ENCODE results near the gene ATG5.

Gene ATG5

DNA sequence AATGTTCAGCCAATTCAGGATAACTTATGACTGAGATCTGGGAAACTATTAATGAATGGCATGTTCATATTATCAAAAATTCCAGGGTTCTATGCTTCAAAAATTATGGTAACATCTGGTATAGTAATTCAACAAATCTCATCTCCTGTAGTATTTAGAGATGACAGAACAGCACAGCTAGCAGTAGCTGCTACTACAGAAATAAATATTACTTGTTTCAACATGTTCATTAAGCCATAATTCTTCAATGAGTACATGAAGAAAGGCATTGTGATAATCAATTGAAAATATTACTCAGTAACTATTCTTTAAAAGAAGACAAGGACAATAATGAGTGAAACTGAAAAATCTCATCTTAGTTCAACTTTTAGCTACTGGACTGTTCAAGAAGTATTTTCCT lies 66.8 kb downstream of the ATG5 start:
- TF ChIP-seq REST (IDR thresholded peaks at IDR 0.05; ENCODE audit: insufficient read depth in 1 of 2, low read depth in 2 of 2, low read length in 2 of 2) (no peak), TAF1 (IDR thresholded peaks at IDR 0.05; ENCODE audit: borderline replicate concordance, insufficient read depth, low read length) (no peak), SIN3A (IDR thresholded peaks at IDR 0.05; ENCODE audit: borderline replicate concordance, insufficient read depth, low read length) (no peak), FOXP2 (optimal IDR thresholded peaks at IDR 0.05; ENCODE audit: borderline replicate concordance, extremely low read depth, extremely low read length, insufficient read depth) (no peak), POLR2AphosphoS5 (IDR thresholded peaks at IDR 0.05; ENCODE audit: low read depth, low read length) (no peak)

GRCh38 chr6:106257195-106257594 lies 68.4 kb downstream of the ATG5 start:
- TF ChIP-seq REST (IDR thresholded peaks at IDR 0.05; ENCODE audit: insufficient read depth in 1 of 2, low read depth in 2 of 2, low read length in 2 of 2), result no peak
- TF ChIP-seq POLR2AphosphoS5 (IDR thresholded peaks at IDR 0.05; ENCODE audit: low read depth, low read length), result no peak
- no peak for TF ChIP-seq SIN3A (IDR thresholded peaks at IDR 0.05; ENCODE audit: borderline replicate concordance, insufficient read depth, low read length)
- no peak for TF ChIP-seq TAF1 (IDR thresholded peaks at IDR 0.05; ENCODE audit: borderline replicate concordance, insufficient read depth, low read length)
- no peak for TF ChIP-seq FOXP2 (optimal IDR thresholded peaks at IDR 0.05; ENCODE audit: borderline replicate concordance, extremely low read depth, extremely low read length, insufficient read depth)

DNA sequence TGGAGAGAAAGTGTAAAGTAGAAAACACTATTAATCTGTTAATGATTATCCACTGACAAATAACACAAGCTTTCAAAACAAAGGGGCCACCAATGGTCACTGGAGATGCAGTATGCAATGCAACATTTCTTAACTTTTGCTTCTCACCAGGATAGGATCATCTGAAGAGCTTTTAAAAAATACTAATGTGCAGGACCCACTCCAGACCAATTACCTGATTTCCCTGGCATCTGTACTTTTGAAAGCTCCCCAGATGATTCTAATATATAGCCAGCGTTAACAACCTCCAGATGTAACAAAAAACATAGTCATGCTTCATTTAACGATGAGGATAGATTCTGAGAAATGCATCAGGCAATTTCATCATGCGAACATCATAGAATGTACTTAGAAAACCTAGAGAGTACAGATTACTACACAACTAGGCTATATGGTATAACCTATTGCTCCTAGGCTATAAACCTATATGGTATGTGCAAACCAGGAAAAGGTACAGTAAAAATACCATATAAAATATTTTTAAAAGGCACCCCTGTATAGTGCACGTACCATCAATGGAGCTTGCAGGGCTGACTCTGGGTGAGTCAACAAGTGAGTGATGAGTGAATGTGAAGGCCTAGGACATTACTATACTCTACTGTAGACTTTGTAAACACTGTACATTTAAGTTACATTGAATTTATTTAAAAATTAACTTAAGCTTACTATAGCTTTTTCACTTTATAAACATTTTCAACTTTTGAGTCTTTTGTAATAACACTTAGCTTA lies 69.2 kb downstream of the ATG5 start:
- TF ChIP-seq TAF1 (IDR thresholded peaks at IDR 0.05; ENCODE audit: borderline replicate concordance, insufficient read depth, low read length) (no peak), SIN3A (IDR thresholded peaks at IDR 0.05; ENCODE audit: borderline replicate concordance, insufficient read depth, low read length) (no peak), POLR2AphosphoS5 (IDR thresholded peaks at IDR 0.05; ENCODE audit: low read depth, low read length) (no peak), REST (IDR thresholded peaks at IDR 0.05; ENCODE audit: insufficient read depth in 1 of 2, low read depth in 2 of 2, low read length in 2 of 2) (no peak)

DNA sequence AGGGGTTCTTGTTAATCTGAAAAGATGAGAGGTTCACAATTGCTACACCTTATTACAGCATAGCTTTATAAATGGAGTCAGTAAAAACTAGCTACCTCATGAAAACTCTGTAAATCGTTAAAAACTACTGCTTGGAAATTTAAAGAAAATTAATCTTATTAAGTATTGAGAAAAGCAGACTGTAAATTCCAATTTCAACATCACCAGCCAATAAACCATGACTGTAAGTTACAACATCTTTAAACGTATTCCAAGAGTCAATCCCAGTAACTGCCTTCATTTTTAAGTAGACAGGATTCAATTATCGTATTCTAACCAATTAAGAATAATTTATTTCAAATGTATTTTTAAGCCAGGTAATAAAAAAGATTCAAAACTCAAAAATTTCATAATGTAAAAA lies 70.3 kb downstream of the ATG5 start:
- TF ChIP-seq POLR2AphosphoS5 (IDR thresholded peaks at IDR 0.05; ENCODE audit: low read depth, low read length) (no peak), FOXP2 (optimal IDR thresholded peaks at IDR 0.05; ENCODE audit: borderline replicate concordance, extremely low read depth, extremely low read length, insufficient read depth) (no peak), SIN3A (IDR thresholded peaks at IDR 0.05; ENCODE audit: borderline replicate concordance, insufficient read depth, low read length) (no peak), REST (IDR thresholded peaks at IDR 0.05; ENCODE audit: insufficient read depth in 1 of 2, low read depth in 2 of 2, low read length in 2 of 2) (no peak), TAF1 (IDR thresholded peaks at IDR 0.05; ENCODE audit: borderline replicate concordance, insufficient read depth, low read length) (no peak)
